Activated CD4-positive, alpha-beta T cell treated with anti-CD3 and anti-CD28 coated beads, Interleukin-2, Interleukin-4, amounts not matched to agents 100 ng/mL and 50 ng/mL, durations not matched to agents 16 hours and 8 hours (primary cell): Measurements from ENCODE around the gene RIMBP2.

Source experiments
- DNase-seq: peaks from one replicate; pipeline ENCODE4 v3.0.0-alpha.2; 2020; ENCODE audit warnings: low spot score

Gene RIMBP2

GRCh38 chr12:130423991-130424857, 291.9 kb downstream of the RIMBP2 start:
- DNase-seq = no peak

DNA sequence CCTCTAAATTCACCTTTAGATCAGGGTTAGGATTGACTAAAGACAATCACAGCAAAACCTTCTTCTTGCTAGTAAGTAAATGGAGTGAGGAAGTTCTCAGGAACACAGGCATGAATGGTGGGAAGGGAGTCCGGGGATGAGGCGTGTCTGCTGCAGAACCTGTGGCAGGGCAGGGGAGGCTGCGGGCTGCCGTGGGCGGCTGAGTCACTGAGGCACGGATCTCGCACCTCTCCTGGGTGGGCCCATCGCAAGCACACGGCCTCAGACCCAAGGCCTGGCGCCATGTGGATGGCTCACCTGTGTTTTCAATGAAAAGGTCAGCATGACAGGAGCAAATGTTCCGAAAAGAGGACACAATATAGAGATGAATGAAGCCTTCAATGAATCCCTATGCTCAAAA, 293.0 kb downstream of the RIMBP2 start:
- DNase-seq = no peak

DNA sequence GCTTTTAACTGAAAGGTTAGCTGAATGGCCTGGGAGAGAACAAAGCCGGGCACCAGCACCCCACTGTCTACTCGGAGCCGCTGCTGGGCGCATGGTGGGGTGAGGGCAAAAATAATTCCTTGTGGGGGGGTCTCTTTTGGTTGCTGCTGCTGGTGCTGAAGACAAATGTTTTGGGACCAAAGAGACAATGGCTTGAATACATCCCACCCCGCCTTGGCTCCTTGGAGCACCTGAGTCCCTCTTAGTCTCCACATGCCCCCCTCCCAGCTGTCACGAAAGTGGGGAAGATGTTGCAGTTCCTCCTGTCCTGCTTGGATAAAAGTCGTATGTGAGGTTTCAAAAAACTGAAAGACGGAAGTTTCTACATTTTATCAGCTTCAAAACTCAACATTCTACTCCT, 293.4 kb downstream of the RIMBP2 start:
- DNase-seq = no peak

- DNase-seq = no peak
These were observed 294.2 kb downstream of the RIMBP2 start for GRCh38 chr12:130421896-130422295.

GRCh38 chr12:130420071-130420470, 296.0 kb downstream of the RIMBP2 start:
- no peak for DNase-seq

DNA sequence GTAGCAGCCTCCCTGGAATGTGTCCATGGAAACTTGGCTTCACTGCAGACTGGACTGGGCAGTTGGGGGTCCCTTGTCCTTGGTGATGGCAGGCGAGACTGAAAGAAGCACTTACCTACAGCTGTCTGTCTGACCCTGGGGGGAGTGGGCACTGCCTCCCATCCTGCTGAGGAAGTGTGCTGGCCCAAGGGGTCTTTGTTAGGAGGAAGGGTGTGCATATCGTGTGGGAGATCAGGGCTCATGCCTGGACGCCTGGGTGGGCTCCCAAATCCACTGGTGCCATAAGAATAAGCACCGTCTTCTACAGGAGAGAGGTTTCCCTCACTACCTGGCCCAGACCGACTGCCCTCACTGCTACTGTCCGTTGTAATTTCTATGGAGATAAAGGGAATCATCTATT, 297.0 kb downstream of the RIMBP2 start:
- DNase-seq = no peak

GRCh38 chr12:130418251-130418650, 297.8 kb downstream of the RIMBP2 start:
- no peak for DNase-seq

GRCh38 chr12:130414381-130414780, 301.7 kb downstream of the RIMBP2 start:
- no peak for DNase-seq

- DNase-seq = no peak
These were observed 302.2 kb downstream of the RIMBP2 start for GRCh38 chr12:130413909-130414308.

DNA sequence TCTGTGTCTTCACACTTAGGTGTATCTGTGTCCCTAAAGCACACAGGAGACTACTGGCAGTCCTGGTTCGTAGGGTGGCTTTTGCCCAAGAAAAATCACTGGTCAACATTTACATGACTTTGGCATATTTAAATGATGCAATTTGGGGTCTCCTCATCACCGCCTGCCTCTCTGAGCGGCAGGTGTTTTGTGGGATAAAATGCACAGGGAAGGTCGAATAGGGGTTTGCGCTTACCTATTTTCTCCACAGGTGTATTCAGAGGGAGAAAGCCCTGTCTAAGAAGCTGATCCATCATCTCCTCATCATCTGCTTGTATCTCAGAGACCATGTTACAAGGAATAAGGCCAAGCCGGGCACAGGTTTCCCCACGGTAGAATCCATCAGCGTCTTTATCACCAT, 303.7 kb downstream of the RIMBP2 start:
- no peak for DNase-seq

GRCh38 chr12:130405332-130405731, 310.8 kb downstream of the RIMBP2 start:
- no peak for DNase-seq

GRCh38 chr12:130401703-130402102, 314.4 kb downstream of the RIMBP2 start:
- no peak for DNase-seq

- DNase-seq = no peak
These were observed 317.8 kb downstream of the RIMBP2 start for GRCh38 chr12:130398100-130398848.

DNA sequence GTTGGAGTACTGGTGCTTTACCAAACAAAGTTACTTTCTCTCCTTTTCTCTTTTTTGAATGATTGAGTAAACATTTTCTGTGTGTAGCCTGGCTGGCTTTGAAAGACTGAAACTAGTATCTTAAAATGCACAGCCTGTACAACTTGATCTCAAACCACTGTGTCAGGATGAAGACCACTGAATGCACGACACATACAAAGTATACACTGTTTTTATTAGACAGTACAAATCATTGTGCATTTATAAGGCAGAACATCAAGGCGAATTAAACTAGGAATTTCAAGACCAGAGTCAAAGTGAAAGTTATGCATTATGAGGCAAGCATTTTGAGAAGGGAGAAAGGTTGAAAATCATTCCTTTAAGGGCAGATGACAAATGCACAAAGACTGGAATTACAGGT, 319.4 kb downstream of the RIMBP2 start:
- DNase-seq = no peak

GRCh38 chr12:130394906-130395305, 321.2 kb downstream of the RIMBP2 start:
- DNase-seq = no peak

DNA sequence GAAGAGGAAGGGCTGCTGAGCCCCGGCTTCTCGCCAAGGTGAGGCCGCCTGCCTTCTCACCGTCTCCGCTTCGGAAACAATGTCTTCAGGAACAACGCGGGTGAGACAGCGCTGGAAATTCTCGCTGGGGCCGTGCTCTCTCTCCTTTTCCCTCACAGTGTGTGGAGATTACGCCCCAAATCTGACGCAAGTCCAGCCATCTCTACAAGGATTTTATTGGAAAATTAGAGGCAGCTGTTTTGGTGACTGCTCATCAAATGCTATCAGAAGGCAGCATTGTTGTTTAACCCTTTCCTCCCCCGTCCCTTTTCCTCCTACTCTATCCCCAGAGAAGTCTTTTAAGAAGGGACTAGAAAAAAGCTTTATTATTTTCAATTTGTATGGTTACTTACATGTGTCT, 324.9 kb downstream of the RIMBP2 start:
- no peak for DNase-seq

DNA sequence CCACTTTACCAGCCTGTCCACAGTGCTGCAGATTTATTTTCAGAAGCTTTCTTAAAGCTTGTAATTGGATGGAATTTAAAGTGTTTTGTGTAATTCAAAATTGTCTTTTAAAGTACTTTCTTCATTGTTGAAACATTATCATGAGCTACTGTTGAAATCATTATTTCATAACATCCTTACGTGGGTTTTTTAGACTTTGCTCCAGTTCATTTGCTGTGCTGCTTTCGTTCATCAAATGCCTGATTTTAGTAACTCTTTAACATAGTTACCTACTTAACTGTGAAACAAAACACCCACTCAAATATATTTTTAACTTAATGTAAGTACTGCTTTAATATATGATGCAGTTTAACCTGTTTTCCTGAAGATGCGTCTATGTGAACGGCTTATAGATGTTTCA, 330.9 kb downstream of the RIMBP2 start:
- no peak for DNase-seq

- DNase-seq = no peak
These were observed 331.9 kb downstream of the RIMBP2 start for GRCh38 chr12:130384234-130384633.

DNA sequence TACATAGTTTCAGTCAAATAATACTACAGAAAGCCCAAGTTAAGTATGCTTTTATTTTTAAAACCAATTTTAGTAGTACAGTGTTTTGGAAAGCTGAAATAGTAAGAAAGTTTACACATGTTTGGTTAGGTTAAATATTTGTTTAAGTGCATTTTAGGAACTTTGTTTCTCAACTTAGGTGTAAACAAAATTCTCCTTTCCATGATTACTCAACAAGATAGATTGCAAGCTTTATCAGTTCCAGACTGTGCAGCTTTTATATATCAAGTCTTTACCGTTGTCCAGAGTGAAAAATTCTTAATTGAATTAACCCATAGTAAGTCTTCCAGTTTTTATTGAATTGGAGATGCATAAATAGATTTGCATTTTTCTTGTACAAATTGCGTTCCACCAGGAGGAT, 333.3 kb downstream of the RIMBP2 start:
- DNase-seq = no peak

DNA sequence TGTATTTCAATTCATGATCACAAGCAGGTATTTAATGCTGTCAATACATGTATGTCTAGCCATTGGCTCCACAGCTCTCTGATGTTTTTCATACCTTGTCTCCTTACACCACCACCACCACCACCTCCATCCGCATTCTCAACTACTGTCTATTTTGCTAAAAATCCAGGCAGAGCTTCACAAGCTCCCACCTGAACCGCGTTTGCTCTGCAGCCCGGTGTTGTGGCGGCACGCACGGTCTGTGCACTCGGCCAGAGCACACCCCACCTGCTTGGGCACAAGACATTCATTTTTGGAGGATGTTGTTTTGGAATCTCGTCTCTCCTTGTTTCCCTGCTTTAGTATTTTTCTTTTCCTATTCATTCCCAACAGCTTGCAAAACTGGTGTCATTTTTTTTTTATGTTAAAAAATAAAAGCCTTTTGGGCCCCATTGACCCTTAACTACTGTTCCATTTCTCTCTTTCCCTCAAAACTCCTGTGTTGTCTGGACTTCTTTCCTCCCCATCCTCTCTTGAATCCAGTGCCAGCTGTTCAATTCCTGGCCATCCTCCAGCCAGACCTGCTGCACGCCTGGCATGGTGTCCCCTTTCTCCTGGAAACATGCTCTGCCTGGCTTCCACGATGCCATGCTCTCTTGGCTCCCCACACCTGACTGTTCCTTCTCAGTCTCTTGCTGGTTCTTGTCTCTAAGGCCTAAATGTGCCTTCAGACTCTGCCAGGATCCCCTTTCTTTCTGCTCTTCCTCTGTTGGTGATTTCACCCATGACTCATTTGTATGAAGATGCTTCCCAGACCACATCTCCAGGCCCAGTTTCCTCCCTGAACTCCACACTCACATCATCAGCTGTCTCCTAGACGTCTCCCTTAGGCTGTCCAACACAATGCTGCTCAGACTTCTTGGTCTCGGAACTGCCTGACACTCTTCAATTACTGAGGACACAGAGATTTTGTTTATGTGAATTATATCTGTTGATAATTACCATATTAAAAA, 340.5 kb downstream of the RIMBP2 start:
- no peak for DNase-seq

DNA sequence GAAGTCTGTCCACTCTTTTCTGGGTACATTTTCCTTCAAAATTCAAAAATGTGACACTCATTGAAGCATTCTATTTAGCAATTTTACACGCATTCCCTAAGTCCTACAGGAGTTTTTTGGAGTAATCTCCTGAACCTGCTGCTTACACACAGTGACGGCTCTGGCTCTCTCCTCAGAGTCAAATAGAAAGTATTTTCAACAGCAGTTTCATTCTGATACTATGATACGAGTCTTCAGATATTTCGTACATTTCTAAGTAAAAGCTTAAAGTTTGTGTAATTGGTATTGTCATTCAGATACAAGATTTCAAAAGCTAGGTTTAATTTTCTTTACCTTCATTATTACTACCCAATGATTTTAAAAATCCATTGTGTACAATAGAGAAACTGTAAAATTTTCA, 342.0 kb downstream of the RIMBP2 start:
- DNase-seq = peak; percentile 6

- DNase-seq = no peak
These were observed 343.2 kb downstream of the RIMBP2 start for GRCh38 chr12:130372936-130373335.
